ENCODE data around the gene ST7L.

Gene ST7L

DNA sequence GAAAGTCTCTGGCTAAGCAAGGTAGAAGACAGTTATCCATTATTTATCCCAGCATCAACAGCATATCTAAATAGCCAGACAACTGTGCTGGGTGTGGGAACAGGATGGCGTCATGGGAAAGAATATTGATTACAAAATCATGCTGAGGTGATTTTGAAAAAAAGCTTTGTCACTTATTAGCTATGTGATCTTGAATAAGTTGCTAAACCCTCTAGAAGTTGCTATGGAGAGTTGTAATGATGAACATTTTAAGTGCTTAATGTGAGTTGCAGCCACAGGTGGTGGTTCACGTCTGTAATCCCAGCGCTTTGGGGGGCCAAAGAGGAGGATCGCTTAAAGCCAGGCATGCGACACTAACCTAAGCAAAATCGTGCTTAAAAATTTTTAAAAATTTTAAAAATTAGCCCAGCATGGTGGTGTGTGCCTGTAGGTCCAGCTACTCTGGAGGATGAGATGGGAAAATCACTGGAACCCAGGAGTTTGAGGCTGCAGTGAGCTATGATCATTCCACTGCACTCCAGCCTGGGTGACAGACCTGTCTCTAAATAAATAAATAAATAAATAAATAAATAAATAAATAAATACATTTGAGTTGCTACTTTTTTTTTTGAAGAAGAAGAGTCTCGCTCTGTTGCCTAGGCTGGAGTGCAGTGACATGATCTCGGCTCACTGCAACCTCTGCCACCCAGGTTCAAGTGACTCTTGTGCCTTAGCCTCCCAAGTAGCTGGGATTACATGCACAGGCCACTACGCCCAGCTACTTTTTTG lies 76.6 kb downstream of the ST7L start:
- TF ChIP-seq TCF4 (CRISPR knock-in tag; IDR thresholded peaks at IDR 0.05; ENCODE audit: borderline replicate concordance) (no peak), GLIS3 (CRISPR knock-in tag; IDR thresholded peaks at IDR 0.05) (no peak)
- no peak for ATAC-seq

- no peak for ATAC-seq
- TF ChIP-seq TOX (CRISPR knock-in tag; IDR thresholded peaks at IDR 0.05; ENCODE audit: borderline replicate concordance) (no peak), ZNF8 (CRISPR knock-in tag; IDR thresholded peaks at IDR 0.05) (no peak), GLIS3 (CRISPR knock-in tag; IDR thresholded peaks at IDR 0.05) (no peak), ZFP30 (CRISPR knock-in tag; IDR thresholded peaks at IDR 0.05) (no peak), BACH2 (CRISPR knock-in tag; IDR thresholded peaks at IDR 0.05; ENCODE audit: borderline replicate concordance) (no peak), TCF4 (CRISPR knock-in tag; IDR thresholded peaks at IDR 0.05; ENCODE audit: borderline replicate concordance) (no peak), RARB (CRISPR knock-in tag; IDR thresholded peaks at IDR 0.05) (no peak), CSDC2 (CRISPR knock-in tag; IDR thresholded peaks at IDR 0.05) (no peak)
- TF ChIP-seq, protein P1, sequence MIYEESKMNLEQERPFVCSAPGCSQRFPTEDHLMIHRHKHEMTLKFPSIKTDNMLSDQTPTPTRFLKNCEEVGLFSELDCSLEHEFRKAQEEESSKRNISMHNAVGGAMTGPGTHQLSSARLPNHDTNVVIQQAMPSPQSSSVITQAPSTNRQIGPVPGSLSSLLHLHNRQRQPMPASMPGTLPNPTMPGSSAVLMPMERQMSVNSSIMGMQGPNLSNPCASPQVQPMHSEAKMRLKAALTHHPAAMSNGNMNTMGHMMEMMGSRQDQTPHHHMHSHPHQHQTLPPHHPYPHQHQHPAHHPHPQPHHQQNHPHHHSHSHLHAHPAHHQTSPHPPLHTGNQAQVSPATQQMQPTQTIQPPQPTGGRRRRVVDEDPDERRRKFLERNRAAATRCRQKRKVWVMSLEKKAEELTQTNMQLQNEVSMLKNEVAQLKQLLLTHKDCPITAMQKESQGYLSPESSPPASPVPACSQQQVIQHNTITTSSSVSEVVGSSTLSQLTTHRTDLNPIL (CRISPR knock-in tag; IDR thresholded peaks at IDR 0.05; ENCODE audit: low read depth): no peak
Measured at GRCh38 chr1:112541299-112541698, 77.6 kb downstream of the ST7L start.

GRCh38 chr1:112540226-112540794 lies 78.6 kb downstream of the ST7L start:
- no peak for ATAC-seq
- TF ChIP-seq, protein P2, sequence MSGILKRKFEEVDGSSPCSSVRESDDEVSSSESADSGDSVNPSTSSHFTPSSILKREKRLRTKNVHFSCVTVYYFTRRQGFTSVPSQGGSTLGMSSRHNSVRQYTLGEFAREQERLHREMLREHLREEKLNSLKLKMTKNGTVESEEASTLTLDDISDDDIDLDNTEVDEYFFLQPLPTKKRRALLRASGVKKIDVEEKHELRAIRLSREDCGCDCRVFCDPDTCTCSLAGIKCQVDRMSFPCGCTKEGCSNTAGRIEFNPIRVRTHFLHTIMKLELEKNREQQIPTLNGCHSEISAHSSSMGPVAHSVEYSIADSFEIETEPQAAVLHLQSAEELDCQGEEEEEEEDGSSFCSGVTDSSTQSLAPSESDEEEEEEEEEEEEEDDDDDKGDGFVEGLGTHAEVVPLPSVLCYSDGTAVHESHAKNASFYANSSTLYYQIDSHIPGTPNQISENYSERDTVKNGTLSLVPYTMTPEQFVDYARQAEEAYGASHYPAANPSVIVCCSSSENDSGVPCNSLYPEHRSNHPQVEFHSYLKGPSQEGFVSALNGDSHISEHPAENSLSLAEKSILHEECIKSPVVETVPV (CRISPR knock-in tag; IDR thresholded peaks at IDR 0.05): no peak
- TF ChIP-seq ZNF70 (CRISPR knock-in tag; IDR thresholded peaks at IDR 0.05) (no peak), ESRRG (CRISPR knock-in tag; IDR thresholded peaks at IDR 0.05) (no peak), ARNTL (CRISPR knock-in tag; IDR thresholded peaks at IDR 0.05; ENCODE audit: borderline replicate concordance, low read depth) (no peak), ZNF565 (CRISPR knock-in tag; conservative IDR thresholded peaks at IDR 0.05; ENCODE audit: low read depth) (no peak), ZC3H10 (CRISPR knock-in tag; IDR thresholded peaks at IDR 0.05) (no peak), RARB (CRISPR knock-in tag; IDR thresholded peaks at IDR 0.05) (no peak), ISL1 (CRISPR knock-in tag; IDR thresholded peaks at IDR 0.05) (no peak), CSDC2 (CRISPR knock-in tag; IDR thresholded peaks at IDR 0.05) (no peak), TCF4 (CRISPR knock-in tag; IDR thresholded peaks at IDR 0.05; ENCODE audit: borderline replicate concordance) (no peak), ZFP30 (CRISPR knock-in tag; IDR thresholded peaks at IDR 0.05) (no peak), PPARA (CRISPR knock-in tag; IDR thresholded peaks at IDR 0.05; ENCODE audit: borderline replicate concordance) (no peak), TSHZ2 (CRISPR knock-in tag; IDR thresholded peaks at IDR 0.05) (no peak), SNAI2 (CRISPR knock-in tag; IDR thresholded peaks at IDR 0.05) (no peak), BACH2 (CRISPR knock-in tag; IDR thresholded peaks at IDR 0.05; ENCODE audit: borderline replicate concordance) (no peak), ZFP3 (CRISPR knock-in tag; IDR thresholded peaks at IDR 0.05) (no peak), TOX (CRISPR knock-in tag; IDR thresholded peaks at IDR 0.05; ENCODE audit: borderline replicate concordance) (no peak)
- TF ChIP-seq, protein P1 (CRISPR knock-in tag; IDR thresholded peaks at IDR 0.05; ENCODE audit: low read depth): no peak

- TF ChIP-seq, protein P3, sequence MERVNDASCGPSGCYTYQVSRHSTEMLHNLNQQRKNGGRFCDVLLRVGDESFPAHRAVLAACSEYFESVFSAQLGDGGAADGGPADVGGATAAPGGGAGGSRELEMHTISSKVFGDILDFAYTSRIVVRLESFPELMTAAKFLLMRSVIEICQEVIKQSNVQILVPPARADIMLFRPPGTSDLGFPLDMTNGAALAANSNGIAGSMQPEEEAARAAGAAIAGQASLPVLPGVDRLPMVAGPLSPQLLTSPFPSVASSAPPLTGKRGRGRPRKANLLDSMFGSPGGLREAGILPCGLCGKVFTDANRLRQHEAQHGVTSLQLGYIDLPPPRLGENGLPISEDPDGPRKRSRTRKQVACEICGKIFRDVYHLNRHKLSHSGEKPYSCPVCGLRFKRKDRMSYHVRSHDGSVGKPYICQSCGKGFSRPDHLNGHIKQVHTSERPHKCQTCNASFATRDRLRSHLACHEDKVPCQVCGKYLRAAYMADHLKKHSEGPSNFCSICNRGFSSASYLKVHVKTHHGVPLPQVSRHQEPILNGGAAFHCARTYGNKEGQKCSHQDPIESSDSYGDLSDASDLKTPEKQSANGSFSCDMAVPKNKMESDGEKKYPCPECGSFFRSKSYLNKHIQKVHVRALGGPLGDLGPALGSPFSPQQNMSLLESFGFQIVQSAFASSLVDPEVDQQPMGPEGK (CRISPR knock-in tag; IDR thresholded peaks at IDR 0.05; ENCODE audit: borderline replicate concordance): no peak
- TF ChIP-seq ZC3H10 (CRISPR knock-in tag; IDR thresholded peaks at IDR 0.05) (no peak), CSDC2 (CRISPR knock-in tag; IDR thresholded peaks at IDR 0.05) (no peak), ZNF565 (CRISPR knock-in tag; conservative IDR thresholded peaks at IDR 0.05; ENCODE audit: low read depth) (no peak), OSR1 (CRISPR knock-in tag; IDR thresholded peaks at IDR 0.05) (no peak), PPARA (CRISPR knock-in tag; IDR thresholded peaks at IDR 0.05; ENCODE audit: borderline replicate concordance) (no peak), SNAI2 (CRISPR knock-in tag; IDR thresholded peaks at IDR 0.05) (no peak)
- TF ChIP-seq, protein P2 (CRISPR knock-in tag; IDR thresholded peaks at IDR 0.05): no peak
- ATAC-seq: no peak
Measured at GRCh38 chr1:112538883-112539282, 80.1 kb downstream of the ST7L start.

Data from SK-N-SH treated with all-trans-retinoic acid at 6 μM for 48 hours (cell line).